MCF 10A (cell line): ENCODE measurements around the gene PTH2. TPM values are rescaled to one million over a fixed set of nuclear protein-coding genes. Genes with fewer than 3 reads are reported as not detected.

Source experiments
- BruUV-seq: library from RNA; stranded (reverse); fragments of 400-500 nt; replicated peaks from 2 replicates; lab custom pipeline; 2021; lab: Mats Ljungman, UMichigan
- CTCF ChIA-PET: fragments of 300-600 bp; sonication (Branson Sonifier 250); formaldehyde crosslinking; extraction: SDS; loops from one replicate; lab custom pipeline; 2021; ENCODE audit warnings: antibody characterized with exemption, inconsistent platforms; lab: Yijun Ruan, JAX
- POLR2A ChIA-PET: fragments of 300-600, 350-650 bp; sonication (Branson Sonifier 250); formaldehyde crosslinking; extraction: SDS; loops from one replicate; lab custom pipeline; 2020; ENCODE audit warnings: antibody characterized with exemption, inconsistent platforms; lab: Yijun Ruan, JAX
- DNase-seq: peaks from one replicate; pipeline ENCODE4 v3.0.0-alpha.2; 2018; ENCODE audit not compliant: unreplicated experiment
- H3K27ac Mint-ChIP-seq: one replicate; pipeline ENCODE4 v1.8.0; 2022; ENCODE audit warnings: mild to moderate bottlenecking, low read depth, mixed read lengths; ENCODE audit not compliant: unreplicated experiment
- H3K27me3 Mint-ChIP-seq: one replicate; pipeline ENCODE4 v1.8.0; 2022; ENCODE audit warnings: mixed read lengths; ENCODE audit not compliant: insufficient read depth, unreplicated experiment
- H3K36me3 Mint-ChIP-seq: one replicate; pipeline ENCODE4 v1.8.0; 2022; ENCODE audit warnings: mild to moderate bottlenecking, moderate library complexity, mixed read lengths; ENCODE audit not compliant: insufficient read depth, unreplicated experiment
- H3K4me1 Mint-ChIP-seq: one replicate; pipeline ENCODE4 v1.8.0; 2022; ENCODE audit warnings: mixed read lengths; ENCODE audit not compliant: insufficient read depth, unreplicated experiment
- H3K4me3 Mint-ChIP-seq: one replicate; pipeline ENCODE4 v1.8.0; 2022; ENCODE audit warnings: mild to moderate bottlenecking, moderate library complexity, mixed read lengths; ENCODE audit not compliant: unreplicated experiment
- H3K9me3 Mint-ChIP-seq: one replicate; pipeline ENCODE4 v1.8.0; 2022; ENCODE audit warnings: mixed read lengths; ENCODE audit not compliant: unreplicated experiment
- intact Hi-C: fragments of 100-400 bp; cut with micrococcal nuclease; formaldehyde crosslinking; loops from 2 replicates; pipeline ENCODE4 v1.14.1; 2022
- total RNA-seq: library from RNA; stranded (reverse); gene quantifications from 2 replicates; pipeline ENCODE4 v1.2.3, GENCODE V29; 2022
- TF ChIP-seq, protein P1 (sequence below): fragments of 200-600 bp; IDR thresholded peaks from one replicate; pipeline ENCODE4 v1.8.0; 2022; ENCODE audit warnings: antibody characterized with exemption, mild to moderate bottlenecking; ENCODE audit not compliant: unreplicated experiment

PTH2 gene
- total RNA-seq, 1 experiment from 2014 or later = not detected

GRCh38 chr19:49423985-49424303 lies 703 bp upstream of the PTH2 start:
- H3K36me3 Mint-ChIP-seq = no peaks in the 10 kb centered on the region
- H3K27ac Mint-ChIP-seq = no peak overlapping the region
- DNase-seq = no peak
- H3K27me3 Mint-ChIP-seq = peaks cover 89% of the 10 kb centered on the region
- ChIA-PET POLR2A (interaction anchor here (1.0 kb wide), 1 partner anchor 13 kb away, joined by 3 read pairs; no protein-coding TSS in a partner anchor), CTCF (interaction anchor here (0.6 to 0.9 kb wide), 2 partner anchors 33 to 139 kb away, joined by 3 read pairs; no protein-coding TSS in a partner anchor)
- peaks cover 22% of the 10 kb centered on the region for H3K4me1 Mint-ChIP-seq
- intact Hi-C loops = no loop called here
- TF ChIP-seq, protein P1, sequence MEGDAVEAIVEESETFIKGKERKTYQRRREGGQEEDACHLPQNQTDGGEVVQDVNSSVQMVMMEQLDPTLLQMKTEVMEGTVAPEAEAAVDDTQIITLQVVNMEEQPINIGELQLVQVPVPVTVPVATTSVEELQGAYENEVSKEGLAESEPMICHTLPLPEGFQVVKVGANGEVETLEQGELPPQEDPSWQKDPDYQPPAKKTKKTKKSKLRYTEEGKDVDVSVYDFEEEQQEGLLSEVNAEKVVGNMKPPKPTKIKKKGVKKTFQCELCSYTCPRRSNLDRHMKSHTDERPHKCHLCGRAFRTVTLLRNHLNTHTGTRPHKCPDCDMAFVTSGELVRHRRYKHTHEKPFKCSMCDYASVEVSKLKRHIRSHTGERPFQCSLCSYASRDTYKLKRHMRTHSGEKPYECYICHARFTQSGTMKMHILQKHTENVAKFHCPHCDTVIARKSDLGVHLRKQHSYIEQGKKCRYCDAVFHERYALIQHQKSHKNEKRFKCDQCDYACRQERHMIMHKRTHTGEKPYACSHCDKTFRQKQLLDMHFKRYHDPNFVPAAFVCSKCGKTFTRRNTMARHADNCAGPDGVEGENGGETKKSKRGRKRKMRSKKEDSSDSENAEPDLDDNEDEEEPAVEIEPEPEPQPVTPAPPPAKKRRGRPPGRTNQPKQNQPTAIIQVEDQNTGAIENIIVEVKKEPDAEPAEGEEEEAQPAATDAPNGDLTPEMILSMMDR = no peak
- no peaks in the 10 kb centered on the region for H3K9me3 Mint-ChIP-seq
- H3K4me3 Mint-ChIP-seq = no peak overlapping the region
- BruUV-seq = no TSS peak

DNA sequence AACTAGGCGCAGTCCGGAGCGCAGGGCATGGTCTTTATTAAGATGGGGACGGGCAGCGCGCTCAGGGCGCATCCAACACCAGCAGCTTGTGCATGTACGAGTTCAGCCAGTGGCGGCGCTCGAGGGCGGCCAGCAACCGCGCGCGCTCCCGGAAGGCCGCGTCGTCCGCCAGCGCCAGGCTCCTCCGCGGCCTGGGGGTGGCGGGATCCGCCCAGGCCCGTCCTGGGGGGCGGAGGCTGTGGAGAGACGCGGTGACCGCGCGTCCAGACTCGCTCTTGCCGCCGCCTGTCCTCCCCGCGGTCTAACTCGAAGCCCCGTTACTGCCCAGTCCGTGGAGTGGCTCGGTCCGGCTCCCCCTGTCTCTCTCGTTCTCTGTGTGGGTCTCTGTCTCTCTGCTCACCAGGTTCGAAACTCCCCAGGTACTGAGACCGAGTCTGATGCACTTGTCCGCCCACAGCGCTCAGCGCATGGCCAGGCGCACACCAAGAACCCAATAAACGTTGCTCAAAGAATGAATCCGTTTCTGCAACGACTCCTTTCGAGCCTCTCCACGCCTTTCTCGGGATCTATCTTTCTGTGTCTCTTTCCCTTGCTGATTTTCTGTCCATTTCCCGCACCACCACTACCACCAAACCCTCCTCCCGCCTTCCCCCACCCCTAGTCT lies 702 bp downstream of the PTH2 start:
- no peak overlapping the region for H3K4me3 Mint-ChIP-seq
- POLR2A ChIA-PET = no interaction called here
- H3K36me3 Mint-ChIP-seq = no peaks in the 10 kb centered on the region
- no TSS peak for BruUV-seq
- intact Hi-C loops = no loop called here
- CTCF ChIA-PET = no interaction called here
- TF ChIP-seq, protein P1 = peak; percentile 13
- peaks cover 22% of the 10 kb centered on the region for H3K4me1 Mint-ChIP-seq
- DNase-seq = no peak
- no peaks in the 10 kb centered on the region for H3K9me3 Mint-ChIP-seq
- H3K27ac Mint-ChIP-seq = no peak overlapping the region
- H3K27me3 Mint-ChIP-seq = peaks cover 100% of the 10 kb centered on the region

- H3K4me3 Mint-ChIP-seq = no peak overlapping the region
- no peaks in the 10 kb centered on the region for H3K36me3 Mint-ChIP-seq
- peaks cover 100% of the 10 kb centered on the region for H3K27me3 Mint-ChIP-seq
- H3K27ac Mint-ChIP-seq = no peak overlapping the region
- ChIA-PET CTCF (no interaction called here), POLR2A (no interaction called here)
- no TSS peak for BruUV-seq
- no peaks in the 10 kb centered on the region for H3K9me3 Mint-ChIP-seq
- no peak for DNase-seq
- H3K4me1 Mint-ChIP-seq = peaks cover 22% of the 10 kb centered on the region
- TF ChIP-seq, protein P1 = no peak
- intact Hi-C loops = no loop called here
Observed at GRCh38 chr19:49421878-49422202, 1.4 kb downstream of the PTH2 start.

DNA sequence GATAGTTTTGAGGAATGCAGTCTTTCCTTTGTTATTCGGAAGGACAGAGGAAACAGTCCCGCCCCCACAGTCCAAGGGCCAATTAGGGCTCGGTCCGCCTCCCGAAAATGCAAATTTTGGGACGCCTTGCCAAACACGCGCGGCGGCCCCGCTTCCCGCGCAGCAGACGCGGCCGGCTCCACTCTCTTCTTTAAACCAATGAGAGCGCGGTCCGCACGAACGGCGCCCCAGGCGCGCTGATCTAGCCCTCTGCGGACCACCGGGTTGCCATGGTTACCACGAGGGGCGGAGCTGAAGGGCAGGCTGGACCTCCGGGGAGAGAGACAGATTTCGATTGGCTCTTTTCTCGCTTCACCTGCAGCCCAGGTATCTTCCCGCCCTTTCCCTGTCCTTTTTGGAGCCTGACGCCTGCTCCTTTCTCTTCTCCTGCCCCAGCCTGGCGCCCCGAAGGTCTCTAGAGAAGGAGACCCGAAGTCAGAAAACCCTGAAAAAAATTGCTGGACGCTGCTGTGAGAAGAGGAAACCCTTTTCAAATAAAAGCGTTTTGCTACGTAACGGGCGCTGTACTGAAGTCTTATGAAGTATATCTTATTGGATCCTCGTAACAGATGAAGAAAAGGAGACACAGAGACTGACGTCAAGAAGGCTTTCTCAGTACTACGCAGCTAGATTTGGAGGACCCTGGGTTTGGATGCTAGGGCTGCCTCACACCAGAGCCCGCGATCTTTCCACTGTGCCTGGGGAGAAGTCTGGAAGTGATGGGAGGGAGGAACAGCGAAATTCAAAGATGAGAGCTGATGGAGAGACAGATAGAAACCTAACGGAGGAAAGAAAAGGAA lies 2.0 kb downstream of the PTH2 start:
- DNase-seq = peak; percentile 77
- Mint-ChIP-seq H3K27me3 (peaks cover 94% of the 10 kb centered on the region), H3K27ac (no peak overlapping the region), H3K4me1 (peaks cover 22% of the 10 kb centered on the region), H3K9me3 (no peaks in the 10 kb centered on the region), H3K36me3 (no peaks in the 10 kb centered on the region), H3K4me3 (peak overlapping the region; percentile 42)
- intact Hi-C loops = no loop called here
- TF ChIP-seq, protein P1 = no peak
- CTCF ChIA-PET = interaction anchor here (1.0 kb wide), 1 partner anchor 23 kb away, joined by 4 read pairs; no protein-coding TSS in a partner anchor
- POLR2A ChIA-PET = interaction anchor here (1.1 kb wide), 1 partner anchor 30 kb away, joined by 4 read pairs; no protein-coding TSS in a partner anchor
- BruUV-seq = no TSS peak
